OCI-LY1 (cell line): Measurements from ENCODE around the gene ADARB2.
A peak's percentile ranks its signal among the peaks of the same experiment; 100 is the strongest.

ENCODE experiments used
- H2AFZ ChIP-seq: fragments of 200-600 bp; sonication (generic), shearing (Covaris generic); 2 replicates; pipeline ENCODE4 v1.6.0; 2014; ENCODE audit warnings: antibody characterized with exemption, mild to moderate bottlenecking, low read length
- H3F3A ChIP-seq: fragments of 200-600 bp; sonication (generic), shearing (Covaris generic); 2 replicates; pipeline ENCODE4 v1.6.0; 2014; ENCODE audit warnings: mild to moderate bottlenecking, antibody characterized with exemption, low read length, moderate library complexity; ENCODE audit not compliant: insufficient read depth
- H3K27ac ChIP-seq: fragments of 200-600 bp; sonication (generic); 2 replicates; pipeline ENCODE4 v1.5.1; 2014; ENCODE audit warnings: low read length, mixed run types, mild to moderate bottlenecking, low read depth; ENCODE audit not compliant: poor library complexity, severe bottlenecking
- H3K27me3 ChIP-seq: fragments of 200-600 bp; sonication (generic); 2 replicates; pipeline ENCODE4 v1.6.0; 2014; ENCODE audit warnings: antibody characterized with exemption, mild to moderate bottlenecking, low read length, moderate library complexity; ENCODE audit not compliant: insufficient read depth
- H3K36me3 ChIP-seq: fragments of 200-600 bp; sonication (generic); 2 replicates; pipeline ENCODE4 v1.6.1; 2014; ENCODE audit warnings: mild to moderate bottlenecking, antibody characterized with exemption, low read length, moderate library complexity, mixed read lengths; ENCODE audit not compliant: insufficient read depth
- H3K4me1 ChIP-seq: fragments of 200-600 bp; sonication (generic); 2 replicates; pipeline ENCODE4 v1.5.1; 2014; ENCODE audit warnings: mild to moderate bottlenecking, low read length, moderate library complexity; ENCODE audit not compliant: insufficient read depth, severe bottlenecking
- H3K4me2 ChIP-seq: fragments of 200-600 bp; sonication (generic), shearing (Covaris generic); 2 replicates; pipeline ENCODE4 v1.6.1; 2014; ENCODE audit warnings: low read length
- H3K4me3 ChIP-seq: fragments of 200-600 bp; sonication (generic); 2 replicates; pipeline ENCODE4 v1.5.1; 2014; ENCODE audit warnings: low read length, low read depth, mild to moderate bottlenecking, mixed read lengths; ENCODE audit not compliant: poor library complexity, severe bottlenecking
- H3K79me2 ChIP-seq: fragments of 200-600 bp; shearing (Covaris generic); 2 replicates; pipeline ENCODE4 v1.6.1; 2016; ENCODE audit warnings: mixed run types, low read length, mixed read lengths; ENCODE audit not compliant: insufficient read depth
- H3K9ac ChIP-seq: fragments of 200-600 bp; sonication (generic), shearing (Covaris generic); 2 replicates; pipeline ENCODE4 v1.6.1; 2014; ENCODE audit warnings: mild to moderate bottlenecking, low read length, mixed read lengths
- H3K9me2 ChIP-seq: fragments of 200-600 bp; sonication (generic), shearing (Covaris generic); 2 replicates; pipeline ENCODE4 v1.6.1; 2014; ENCODE audit warnings: low read depth, mild to moderate bottlenecking, low read length, mixed read lengths
- H3K9me3 ChIP-seq: fragments of 200-600 bp; shearing (Covaris generic); 2 replicates; pipeline ENCODE4 v1.6.1; 2014; ENCODE audit warnings: low read length, mixed read lengths
- H4K20me1 ChIP-seq: fragments of 200-600 bp; sonication (generic), shearing (Covaris generic); 2 replicates; pipeline ENCODE4 v1.6.0; 2016; ENCODE audit warnings: mild to moderate bottlenecking, low read length; ENCODE audit not compliant: insufficient read depth
- EZH2 ChIP-seq: fragments of 200-600 bp; sonication (generic), shearing (Covaris generic); IDR thresholded peaks from 2 replicates; pipeline ENCODE4 v1.8.0; 2017; ENCODE audit warnings: borderline replicate concordance, mixed run types, mild to moderate bottlenecking, antibody characterized with exemption, low read length, moderate library complexity, mixed read lengths
- TF ChIP-seq, protein P1 (sequence below): fragments of 200-600 bp; sonication (generic), shearing (Covaris generic); IDR thresholded peaks from 2 replicates; pipeline ENCODE4 v1.5.1; 2017; ENCODE audit warnings: mild to moderate bottlenecking, antibody characterized with exemption, low read length, moderate library complexity, mixed read lengths

Gene ADARB2

DNA sequence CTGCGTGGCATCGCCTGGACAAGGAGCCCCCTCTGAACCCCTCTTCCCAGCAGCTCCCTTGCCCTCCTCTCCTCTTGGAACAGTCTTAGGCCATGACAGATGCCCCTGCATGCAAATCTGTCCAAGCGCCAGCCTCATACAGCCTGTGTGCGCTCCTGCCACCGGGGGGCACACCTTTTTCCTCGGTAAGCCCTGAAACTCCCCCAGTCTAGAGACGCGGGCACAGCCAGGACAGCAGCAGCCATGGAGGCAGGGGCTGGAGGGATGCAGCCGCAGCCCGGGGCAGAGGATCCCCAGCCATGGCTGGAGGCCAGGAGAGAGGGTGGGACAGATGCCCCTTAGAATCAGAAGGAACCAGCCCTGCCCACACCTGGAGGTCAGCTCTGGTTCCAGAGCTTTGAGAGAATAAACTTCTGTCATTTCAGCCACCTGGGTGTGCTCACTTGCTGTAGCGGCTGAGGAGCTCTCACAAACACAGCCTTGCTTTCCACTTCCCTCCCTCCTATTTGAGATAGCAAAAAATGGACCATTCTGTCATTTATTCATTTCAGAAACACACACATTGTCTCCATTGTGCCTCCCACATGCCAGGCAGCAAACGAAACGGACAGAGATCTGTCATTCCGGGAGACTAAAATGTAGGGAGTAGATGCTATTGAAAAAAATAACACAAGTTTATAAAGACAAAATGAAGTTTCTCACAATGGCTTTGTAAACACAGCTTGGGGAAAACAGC lies 439.6 kb downstream of the ADARB2 start:
- TF ChIP-seq EZH2 = no peak
- TF ChIP-seq, protein P1, sequence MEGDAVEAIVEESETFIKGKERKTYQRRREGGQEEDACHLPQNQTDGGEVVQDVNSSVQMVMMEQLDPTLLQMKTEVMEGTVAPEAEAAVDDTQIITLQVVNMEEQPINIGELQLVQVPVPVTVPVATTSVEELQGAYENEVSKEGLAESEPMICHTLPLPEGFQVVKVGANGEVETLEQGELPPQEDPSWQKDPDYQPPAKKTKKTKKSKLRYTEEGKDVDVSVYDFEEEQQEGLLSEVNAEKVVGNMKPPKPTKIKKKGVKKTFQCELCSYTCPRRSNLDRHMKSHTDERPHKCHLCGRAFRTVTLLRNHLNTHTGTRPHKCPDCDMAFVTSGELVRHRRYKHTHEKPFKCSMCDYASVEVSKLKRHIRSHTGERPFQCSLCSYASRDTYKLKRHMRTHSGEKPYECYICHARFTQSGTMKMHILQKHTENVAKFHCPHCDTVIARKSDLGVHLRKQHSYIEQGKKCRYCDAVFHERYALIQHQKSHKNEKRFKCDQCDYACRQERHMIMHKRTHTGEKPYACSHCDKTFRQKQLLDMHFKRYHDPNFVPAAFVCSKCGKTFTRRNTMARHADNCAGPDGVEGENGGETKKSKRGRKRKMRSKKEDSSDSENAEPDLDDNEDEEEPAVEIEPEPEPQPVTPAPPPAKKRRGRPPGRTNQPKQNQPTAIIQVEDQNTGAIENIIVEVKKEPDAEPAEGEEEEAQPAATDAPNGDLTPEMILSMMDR = peak; percentile 36; the same call in 1 of the 2 replicates
- Histone ChIP-seq H3K9me2 (no peaks in the 10 kb centered on the region), H3K27me3 (peaks cover 4% of the 10 kb centered on the region; the same call in 1 of the 2 replicates), H3K79me2 (no peaks in the 10 kb centered on the region), H3K36me3 (no peaks in the 10 kb centered on the region), H2AFZ (no peak overlapping the region), H3K9ac (no peak overlapping the region), H3K4me3 (no peak overlapping the region), H3K9me3 (no peaks in the 10 kb centered on the region), H4K20me1 (no peaks in the 10 kb centered on the region), H3K4me1 (no peaks in the 10 kb centered on the region), H3F3A (no peaks in the 10 kb centered on the region), H3K27ac (no peak overlapping the region), H3K4me2 (no peak overlapping the region)

DNA sequence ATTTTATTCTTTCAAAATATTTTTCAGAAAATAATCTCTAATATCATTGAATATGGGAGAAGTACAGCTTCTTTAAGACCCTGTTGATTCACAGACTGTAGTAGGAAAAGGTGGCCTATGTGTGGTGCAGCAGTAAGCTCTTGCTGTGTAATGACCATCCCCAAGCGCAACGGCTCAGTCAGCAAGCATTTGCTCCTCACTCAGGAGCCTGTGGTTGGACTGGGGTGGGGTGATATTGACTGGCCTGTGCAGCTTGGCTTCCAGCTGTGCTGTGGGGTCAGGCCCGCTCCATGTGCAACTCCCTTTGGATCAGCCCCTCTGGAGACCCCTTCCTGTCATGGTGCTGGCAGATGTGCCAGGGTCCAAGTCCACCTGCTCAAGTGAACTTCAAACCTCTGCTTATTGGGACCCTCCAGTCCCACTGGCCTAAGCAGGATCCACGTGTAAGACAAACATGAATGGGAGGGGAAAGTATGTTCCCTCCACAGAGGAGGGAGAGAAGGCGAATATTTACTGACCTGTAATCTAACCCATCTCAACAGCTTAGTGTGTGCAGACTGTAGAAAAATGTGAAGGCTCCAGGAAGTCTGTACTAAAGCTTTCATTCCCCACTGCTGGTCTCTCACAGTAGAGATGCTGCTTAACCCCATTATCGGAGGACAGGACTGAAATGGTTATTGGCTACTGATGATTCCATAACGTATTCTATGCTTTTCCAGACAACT lies 441.4 kb downstream of the ADARB2 start:
- Histone ChIP-seq H3K36me3 (no peaks in the 10 kb centered on the region), H3K79me2 (no peaks in the 10 kb centered on the region), H2AFZ (no peak overlapping the region), H3K27me3 (peaks cover 4% of the 10 kb centered on the region; the same call in 1 of the 2 replicates), H3K9me3 (no peaks in the 10 kb centered on the region), H3K27ac (no peak overlapping the region), H3K9me2 (no peaks in the 10 kb centered on the region), H3F3A (no peaks in the 10 kb centered on the region), H3K4me3 (no peak overlapping the region), H3K4me2 (no peak overlapping the region), H4K20me1 (no peaks in the 10 kb centered on the region), H3K9ac (no peak overlapping the region), H3K4me1 (no peaks in the 10 kb centered on the region)
- TF ChIP-seq, protein P1 = no peak
- no peak for TF ChIP-seq EZH2

DNA sequence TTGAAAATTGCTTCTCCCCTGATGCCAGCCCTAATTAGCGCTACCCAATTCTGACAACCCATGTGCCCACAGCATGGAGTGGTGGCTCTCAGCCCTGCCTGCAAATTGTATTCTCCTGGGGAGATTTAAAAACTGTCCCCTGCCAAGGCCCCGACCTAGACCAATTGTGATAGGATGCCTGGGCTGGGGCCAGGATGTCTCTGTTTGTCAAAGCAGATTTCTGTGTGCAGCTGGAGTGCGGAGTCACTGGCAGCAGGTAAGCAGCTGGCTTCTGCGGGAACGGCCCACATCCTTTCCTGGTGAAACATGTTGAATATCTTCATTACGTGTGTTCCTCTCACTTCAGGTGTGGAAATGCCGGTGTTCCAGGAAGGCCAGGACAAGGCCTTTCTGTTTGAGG lies 442.6 kb downstream of the ADARB2 start:
- no peaks in the 10 kb centered on the region for H3K36me3 ChIP-seq
- H3K79me2 ChIP-seq = no peaks in the 10 kb centered on the region
- H3F3A ChIP-seq = no peaks in the 10 kb centered on the region
- H3K27ac ChIP-seq = no peak overlapping the region
- H4K20me1 ChIP-seq = no peaks in the 10 kb centered on the region
- H3K9me2 ChIP-seq = no peaks in the 10 kb centered on the region
- H3K4me3 ChIP-seq = no peak overlapping the region
- peaks cover 4% of the 10 kb centered on the region; the same call in 1 of the 2 replicates for H3K27me3 ChIP-seq
- no peak overlapping the region for H3K4me2 ChIP-seq
- TF ChIP-seq, protein P1 = no peak
- no peak for TF ChIP-seq EZH2
- H3K4me1 ChIP-seq = no peaks in the 10 kb centered on the region
- no peak overlapping the region for H2AFZ ChIP-seq
- H3K9ac ChIP-seq = no peak overlapping the region
- H3K9me3 ChIP-seq = no peaks in the 10 kb centered on the region
